ENCODE results near the gene COPG2.

DNA sequence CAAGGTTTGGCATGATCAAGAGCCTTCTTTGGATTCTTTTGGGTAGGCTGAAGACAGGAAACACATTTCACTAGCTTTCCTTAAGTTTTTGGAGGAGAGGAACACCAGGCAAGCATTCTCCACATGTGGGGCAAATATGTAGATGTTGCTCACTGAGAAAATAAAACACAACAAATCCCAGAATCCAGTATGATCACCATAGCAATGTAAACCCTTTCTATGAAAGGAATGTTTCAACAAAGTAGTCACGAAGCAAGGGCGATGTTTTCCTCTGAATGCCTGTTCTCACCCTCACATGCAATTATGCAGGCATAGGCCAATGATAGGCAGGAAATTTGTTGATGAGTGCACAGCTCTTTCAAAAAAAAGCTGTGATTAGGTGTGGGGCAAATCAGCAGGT lies 207.3 kb downstream of the COPG2 start:
- no peak for TF ChIP-seq EP300 (IDR thresholded peaks at IDR 0.05; ENCODE audit: low read depth)
- no peak for TF ChIP-seq POLR2A (IDR thresholded peaks at IDR 0.05)

Measured in transverse colon (tissue), 1 donor.